Measurements from ENCODE around the gene NVL.

Gene NVL

GRCh38 chr1:224276771-224277487, 53.0 kb downstream of the NVL start:
- Histone ChIP-seq H3K36me3 (ENCODE audit: insufficient read depth, low read length) (peaks cover 3% of the 10 kb centered on the region), H3K9ac (ENCODE audit: low read depth, low read length) (no peak overlapping the region), H3K9me3 (ENCODE audit: control insufficient read depth, insufficient read depth, low read length) (no peaks in the 10 kb centered on the region), H3K4me1 (ENCODE audit: insufficient read depth, low read length) (no peaks in the 10 kb centered on the region)

- Histone ChIP-seq H3K9ac (ENCODE audit: low read depth, low read length) (no peak overlapping the region), H3K9me3 (ENCODE audit: control insufficient read depth, insufficient read depth, low read length) (no peaks in the 10 kb centered on the region), H3K36me3 (ENCODE audit: insufficient read depth, low read length) (peaks cover 3% of the 10 kb centered on the region; the same call in 1 of the 2 replicates), H3K4me1 (ENCODE audit: insufficient read depth, low read length) (no peaks in the 10 kb centered on the region)
Observed at GRCh38 chr1:224274970-224275626, 54.9 kb downstream of the NVL start.

GRCh38 chr1:224273641-224274040, 56.3 kb downstream of the NVL start:
- H3K36me3 ChIP-seq (ENCODE audit: insufficient read depth, low read length): peaks cover 3% of the 10 kb centered on the region; the same call in 1 of the 2 replicates

GRCh38 chr1:224271106-224271505, 58.9 kb downstream of the NVL start:
- no peaks in the 10 kb centered on the region for H3K9me3 ChIP-seq (ENCODE audit: control insufficient read depth, insufficient read depth, low read length)
- peaks cover 12% of the 10 kb centered on the region; the same call in 1 of the 2 replicates for H3K36me3 ChIP-seq (ENCODE audit: insufficient read depth, low read length)
- no peaks in the 10 kb centered on the region; the same call in 1 of the 2 replicates for H3K4me1 ChIP-seq (ENCODE audit: insufficient read depth, low read length)
- H3K9ac ChIP-seq (ENCODE audit: low read depth, low read length): no peak overlapping the region

More at GRCh38 chr1:224273641-224274040, 56.3 kb downstream of the NVL start:
- no peaks in the 10 kb centered on the region for H3K9me3 ChIP-seq (ENCODE audit: control insufficient read depth, insufficient read depth, low read length)
- no peak overlapping the region for H3K9ac ChIP-seq (ENCODE audit: low read depth, low read length)
- no peaks in the 10 kb centered on the region for H3K4me1 ChIP-seq (ENCODE audit: insufficient read depth, low read length)

GRCh38 chr1:224267925-224268324, 62.0 kb downstream of the NVL start:
- no peaks in the 10 kb centered on the region; the same call in 1 of the 2 replicates for H3K4me1 ChIP-seq (ENCODE audit: insufficient read depth, low read length)
- peaks cover 9% of the 10 kb centered on the region for H3K36me3 ChIP-seq (ENCODE audit: insufficient read depth, low read length)
- H3K9me3 ChIP-seq (ENCODE audit: control insufficient read depth, insufficient read depth, low read length): no peaks in the 10 kb centered on the region
- no peak overlapping the region for H3K9ac ChIP-seq (ENCODE audit: low read depth, low read length)

GRCh38 chr1:224266915-224267856, 62.8 kb downstream of the NVL start:
- Histone ChIP-seq H3K4me1 (ENCODE audit: insufficient read depth, low read length) (no peaks in the 10 kb centered on the region; the same call in 1 of the 2 replicates), H3K36me3 (ENCODE audit: insufficient read depth, low read length) (peaks cover 9% of the 10 kb centered on the region), H3K9ac (ENCODE audit: low read depth, low read length) (no peak overlapping the region), H3K9me3 (ENCODE audit: control insufficient read depth, insufficient read depth, low read length) (no peaks in the 10 kb centered on the region)

GRCh38 chr1:224266105-224266914, 63.7 kb downstream of the NVL start:
- Histone ChIP-seq H3K36me3 (ENCODE audit: insufficient read depth, low read length) (peaks cover 9% of the 10 kb centered on the region), H3K9me3 (ENCODE audit: control insufficient read depth, insufficient read depth, low read length) (no peaks in the 10 kb centered on the region), H3K4me1 (ENCODE audit: insufficient read depth, low read length) (no peaks in the 10 kb centered on the region; the same call in 1 of the 2 replicates), H3K9ac (ENCODE audit: low read depth, low read length) (no peak overlapping the region)

- H3K9me3 ChIP-seq (ENCODE audit: control insufficient read depth, insufficient read depth, low read length): no peaks in the 10 kb centered on the region
- H3K36me3 ChIP-seq (ENCODE audit: insufficient read depth, low read length): peaks cover 9% of the 10 kb centered on the region
- no peaks in the 10 kb centered on the region; the same call in 1 of the 2 replicates for H3K4me1 ChIP-seq (ENCODE audit: insufficient read depth, low read length)
- no peak overlapping the region for H3K9ac ChIP-seq (ENCODE audit: low read depth, low read length)
Observed at GRCh38 chr1:224264321-224264720, 65.7 kb downstream of the NVL start.

GRCh38 chr1:224262373-224263054, 67.5 kb downstream of the NVL start:
- no peaks in the 10 kb centered on the region; the same call in 1 of the 2 replicates for H3K4me1 ChIP-seq (ENCODE audit: insufficient read depth, low read length)
- peaks cover 3% of the 10 kb centered on the region for H3K36me3 ChIP-seq (ENCODE audit: insufficient read depth, low read length)
- no peak overlapping the region for H3K9ac ChIP-seq (ENCODE audit: low read depth, low read length)
- no peaks in the 10 kb centered on the region for H3K9me3 ChIP-seq (ENCODE audit: control insufficient read depth, insufficient read depth, low read length)

- no peaks in the 10 kb centered on the region; the same call in none of the 2 replicates for H3K36me3 ChIP-seq (ENCODE audit: insufficient read depth, low read length)
- H3K9ac ChIP-seq (ENCODE audit: low read depth, low read length): no peak overlapping the region
- H3K4me1 ChIP-seq (ENCODE audit: insufficient read depth, low read length): peaks cover 7% of the 10 kb centered on the region; the same call in 1 of the 2 replicates
- H3K9me3 ChIP-seq (ENCODE audit: control insufficient read depth, insufficient read depth, low read length): no peaks in the 10 kb centered on the region
Observed at GRCh38 chr1:224259986-224260385, 70.0 kb downstream of the NVL start.

- Histone ChIP-seq H3K4me1 (ENCODE audit: insufficient read depth, low read length) (peaks cover 7% of the 10 kb centered on the region; the same call in 1 of the 2 replicates), H3K36me3 (ENCODE audit: insufficient read depth, low read length) (no peaks in the 10 kb centered on the region; the same call in 1 of the 2 replicates)
Observed at GRCh38 chr1:224258351-224258750, 71.6 kb downstream of the NVL start.

GRCh38 chr1:224256640-224257039, 73.3 kb downstream of the NVL start:
- Histone ChIP-seq H3K4me1 (ENCODE audit: insufficient read depth, low read length) (peaks cover 13% of the 10 kb centered on the region), H3K9me3 (ENCODE audit: control insufficient read depth, insufficient read depth, low read length) (no peaks in the 10 kb centered on the region), H3K9ac (ENCODE audit: low read depth, low read length) (no peak overlapping the region), H3K36me3 (ENCODE audit: insufficient read depth, low read length) (no peaks in the 10 kb centered on the region; the same call in 1 of the 2 replicates)

More at GRCh38 chr1:224258351-224258750, 71.6 kb downstream of the NVL start:
- Histone ChIP-seq H3K9ac (ENCODE audit: low read depth, low read length) (no peak overlapping the region), H3K9me3 (ENCODE audit: control insufficient read depth, insufficient read depth, low read length) (no peaks in the 10 kb centered on the region)

GRCh38 chr1:224253721-224254120, 76.3 kb downstream of the NVL start:
- H3K9ac ChIP-seq (ENCODE audit: low read depth, low read length): no peak overlapping the region
- peaks cover 11% of the 10 kb centered on the region for H3K36me3 ChIP-seq (ENCODE audit: insufficient read depth, low read length)
- H3K4me1 ChIP-seq (ENCODE audit: insufficient read depth, low read length): peaks cover 13% of the 10 kb centered on the region
- no peaks in the 10 kb centered on the region for H3K9me3 ChIP-seq (ENCODE audit: control insufficient read depth, insufficient read depth, low read length)

All from ES-I3 (cell line).